CD4-positive, alpha-beta T cell (primary cell): ENCODE data around the gene PAIP1. TPM values are rescaled to one million over a fixed set of nuclear protein-coding genes. Genes with fewer than 3 reads are reported as not detected.

Experiments
- ATAC-seq: fragments of 200-7000 bp; cut with Tn5 transposase; one replicate; pipeline ENCODE4 v1.10.0; 2022; ENCODE audit warnings: mild to moderate bottlenecking; ENCODE audit not compliant: poor library complexity
- CTCF ChIA-PET: fragments of 350-600 bp; sonication (Branson Sonifier 250); formaldehyde crosslinking; loops from one replicate; lab custom pipeline; 2021; ENCODE audit warnings: antibody characterized with exemption, inconsistent platforms; lab: Charles Lee
- POLR2A ChIA-PET: fragments of 350-600 bp; sonication (Branson Sonifier 250); formaldehyde crosslinking; loops from one replicate; lab custom pipeline; 2021; ENCODE audit warnings: antibody characterized with exemption, inconsistent platforms; lab: Charles Lee
- DNase-seq, 14 experiments: peaks; one replicate each; pipeline ENCODE4 v3.0.0-alpha.2; 2013 to 2020; ENCODE audit warnings: mixed read lengths in 2 of 14
- H3K27ac ChIP-seq, 2 donors: one replicate each; pipeline versions ENCODE4 v1.5.1 to v1.7.0; 2013; ENCODE audit warnings: low read length in 2 of 2, low read depth in 1 of 2, mild to moderate bottlenecking in 1 of 2
- H3K27me3 ChIP-seq, 2 experiments: 1 replicate in 1 of 2; 2 replicates in 1 of 2; pipeline versions ENCODE4 v1.6.1 to v1.7.0; 2013; ENCODE audit warnings: low read length in 2 of 2, control low read depth in 1 of 2, mild to moderate bottlenecking in 1 of 2, moderate library complexity in 1 of 2; ENCODE audit not compliant: insufficient read depth in 2 of 2, control insufficient read depth in 1 of 2
- H3K36me3 ChIP-seq: one replicate; pipeline ENCODE4 v1.6.1; 2013; ENCODE audit warnings: low read length, control low read depth; ENCODE audit not compliant: insufficient read depth
- H3K4me1 ChIP-seq: one replicate; pipeline ENCODE4 v1.6.1; 2013; ENCODE audit warnings: low read length, control low read depth; ENCODE audit not compliant: insufficient read depth
- H3K4me3 ChIP-seq: one replicate; pipeline ENCODE4 v1.5.1; 2013; ENCODE audit warnings: mild to moderate bottlenecking, low read length, moderate library complexity
- H3K9me3 ChIP-seq, 2 experiments: 1 replicate in 1 of 2; 2 replicates in 1 of 2; pipeline versions ENCODE4 v1.6.1 to v1.7.0; 2013; ENCODE audit warnings: low read length in 2 of 2, mild to moderate bottlenecking in 2 of 2, control low read depth in 1 of 2, moderate library complexity in 1 of 2; ENCODE audit not compliant: control insufficient read depth in 1 of 2, insufficient read depth in 1 of 2
- H3K27ac Mint-ChIP-seq: one replicate; pipeline ENCODE4 v1.8.0; 2020; ENCODE audit warnings: mixed read lengths
- H3K27me3 Mint-ChIP-seq: one replicate; pipeline ENCODE4 v1.8.0; 2021; ENCODE audit warnings: mixed read lengths
- H3K36me3 Mint-ChIP-seq: one replicate; pipeline ENCODE4 v1.8.0; 2021; ENCODE audit warnings: low read depth, mixed read lengths
- H3K4me1 Mint-ChIP-seq: one replicate; pipeline ENCODE4 v1.8.0; 2021; ENCODE audit warnings: low read depth, mixed read lengths
- H3K4me3 Mint-ChIP-seq: one replicate; pipeline ENCODE4 v1.8.0; 2020; ENCODE audit warnings: mild to moderate bottlenecking, mixed read lengths
- H3K9me3 Mint-ChIP-seq: one replicate; pipeline ENCODE4 v1.8.0; 2020; ENCODE audit warnings: mixed read lengths
- CTCF ChIP-seq: fragments of 200-600 bp; IDR thresholded peaks from one replicate; pipeline ENCODE4 v1.8.0; 2022; ENCODE audit warnings: antibody characterized with exemption, mild to moderate bottlenecking
- intact Hi-C, 2 experiments: fragments of 100-400 bp; cut with DNase I in 1 of 2; cut with micrococcal nuclease in 1 of 2; formaldehyde crosslinking; loops; one replicate each; pipeline versions ENCODE4 v1.15.1 to v1.9.0; 2023 to 2025; cut with DNase I, micrococcal nuclease
- total RNA-seq, 174 experiments: library from RNA in 2 of 174; stranded (reverse) in 2 of 174; gene quantifications; one replicate each; pipeline ENCODE4 v1.2.3 and lab custom pipeline; 2021 to 2026

The PAIP1 gene
- total RNA-seq, 2 experiments from 2014 or later = 33.9 to 35.1 TPM

- no peaks in the 10 kb centered on the region for H3K36me3 ChIP-seq
- H3K4me3 Mint-ChIP-seq = no peak overlapping the region
- POLR2A ChIA-PET = interaction anchor here (0.6 to 0.9 kb wide), 2 partner anchors 14 to 59 kb away, joined by 3 read pairs; partner anchors contain the start of gene NNT
- no peak for TF ChIP-seq CTCF
- H3K27ac ChIP-seq = no peak overlapping the region
- no peaks in the 10 kb centered on the region for H3K9me3 ChIP-seq
- no peak overlapping the region for H3K4me3 ChIP-seq
- no peak overlapping the region for H3K27ac Mint-ChIP-seq
- H3K27me3 ChIP-seq = no peaks in the 10 kb centered on the region
- DNase-seq = no peak
- CTCF ChIA-PET = no interaction called here
- no peaks in the 10 kb centered on the region for H3K4me1 Mint-ChIP-seq
- no peaks in the 10 kb centered on the region for H3K27me3 Mint-ChIP-seq
- H3K4me1 ChIP-seq = no peaks in the 10 kb centered on the region
- ATAC-seq = no peak
- H3K36me3 Mint-ChIP-seq = peaks cover 4% of the 10 kb centered on the region
- intact Hi-C loops = no loop called here
- no peaks in the 10 kb centered on the region for H3K9me3 Mint-ChIP-seq
Measured at GRCh38 chr5:43588842-43589241, 32.0 kb upstream of the PAIP1 start.

GRCh38 chr5:43584166-43584699 lies 27.4 kb upstream of the PAIP1 start:
- no peaks in the 10 kb centered on the region for H3K9me3 ChIP-seq
- H3K27ac ChIP-seq = no peak overlapping the region
- Mint-ChIP-seq H3K36me3 (peaks cover 33% of the 10 kb centered on the region), H3K27me3 (no peaks in the 10 kb centered on the region), H3K4me3 (no peak overlapping the region), H3K4me1 (no peaks in the 10 kb centered on the region), H3K9me3 (no peaks in the 10 kb centered on the region), H3K27ac (no peak overlapping the region)
- ATAC-seq (no peak), DNase-seq (no peak)
- no peak for TF ChIP-seq CTCF
- no peak overlapping the region for H3K4me3 ChIP-seq
- H3K36me3 ChIP-seq = no peaks in the 10 kb centered on the region
- H3K27me3 ChIP-seq = no peaks in the 10 kb centered on the region
- POLR2A ChIA-PET = no interaction called here
- intact Hi-C loops = no loop called here
- H3K4me1 ChIP-seq = no peaks in the 10 kb centered on the region
- CTCF ChIA-PET = no interaction called here

DNA sequence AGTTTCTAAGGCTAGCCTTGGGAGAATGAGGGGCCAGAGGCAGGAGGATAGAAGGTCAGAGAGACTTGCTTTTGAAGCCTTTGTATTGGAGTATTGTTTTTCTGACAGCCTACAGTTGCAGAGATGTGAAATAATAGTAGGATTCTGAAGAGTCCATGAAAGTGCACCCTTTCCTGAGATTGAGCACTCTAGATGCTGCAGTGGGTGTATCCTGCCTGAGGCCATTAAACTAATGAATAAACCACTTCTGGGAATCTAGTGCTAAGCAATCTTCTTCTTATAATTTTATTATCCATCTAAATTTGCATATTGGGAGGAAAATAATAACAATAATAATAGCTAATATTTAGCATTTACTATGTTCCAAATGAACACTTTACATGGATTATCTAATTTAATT lies 26.8 kb upstream of the PAIP1 start:
- Histone ChIP-seq H3K9me3 (no peaks in the 10 kb centered on the region), H3K4me3 (no peak overlapping the region), H3K27me3 (no peaks in the 10 kb centered on the region), H3K36me3 (no peaks in the 10 kb centered on the region), H3K27ac (no peak overlapping the region), H3K4me1 (no peaks in the 10 kb centered on the region)
- no peak for ATAC-seq
- intact Hi-C loops = no loop called here
- Mint-ChIP-seq H3K4me3 (no peak overlapping the region), H3K4me1 (no peaks in the 10 kb centered on the region), H3K27ac (no peak overlapping the region), H3K36me3 (peaks cover 33% of the 10 kb centered on the region), H3K27me3 (no peaks in the 10 kb centered on the region), H3K9me3 (no peaks in the 10 kb centered on the region)
- TF ChIP-seq CTCF = no peak
- ChIA-PET POLR2A (no interaction called here), CTCF (no interaction called here)
- DNase-seq = no peak
